Activated CD8-positive, alpha-beta T cell treated with anti-CD3 and anti-CD28 coated beads for 36 hours (primary cell): ENCODE results near the gene ZCCHC24. TPM values are rescaled to one million over a fixed set of nuclear protein-coding genes. Genes with fewer than 3 reads are reported as not detected.

Experiments used
- ATAC-seq: fragments of 200-7000 bp; cut with Tn5 transposase; one replicate; pipeline ENCODE4 v1.10.0; 2021; ENCODE audit warnings: mild to moderate bottlenecking, moderate library complexity
- CTCF ChIA-PET: fragments of 350-600 bp; sonication (Branson Sonifier 250); formaldehyde crosslinking; loops from one replicate; lab custom pipeline; 2021; ENCODE audit warnings: antibody characterized with exemption; lab: Charles Lee
- POLR2A ChIA-PET: fragments of 350-600 bp; sonication (Branson Sonifier 250); formaldehyde crosslinking; loops from one replicate; lab custom pipeline; 2021; ENCODE audit warnings: antibody characterized with exemption; lab: Charles Lee
- DNase-seq: peaks from one replicate; pipeline ENCODE4 v3.0.0-alpha.2; 2020
- H3K27ac Mint-ChIP-seq: one replicate; pipeline ENCODE4 v1.8.0; 2021; ENCODE audit warnings: mild to moderate bottlenecking, mixed read lengths
- H3K27me3 Mint-ChIP-seq: one replicate; pipeline ENCODE4 v1.8.0; 2021; ENCODE audit warnings: mixed read lengths
- H3K36me3 Mint-ChIP-seq: one replicate; pipeline ENCODE4 v1.8.0; 2021; ENCODE audit warnings: low read depth, mixed read lengths
- H3K4me1 Mint-ChIP-seq: one replicate; pipeline ENCODE4 v1.8.0; 2021; ENCODE audit warnings: low read depth, mixed read lengths
- H3K4me3 Mint-ChIP-seq: one replicate; pipeline ENCODE4 v1.8.0; 2021; ENCODE audit warnings: mild to moderate bottlenecking, moderate library complexity, mixed read lengths
- H3K9me3 Mint-ChIP-seq: one replicate; pipeline ENCODE4 v1.8.0; 2021; ENCODE audit warnings: mixed read lengths
- intact Hi-C: fragments of 100-400 bp; cut with micrococcal nuclease; formaldehyde crosslinking; loops from one replicate; pipeline ENCODE4 v1.10.0; 2022
- total RNA-seq, 2 experiments: library from RNA; stranded (reverse); gene quantifications; one replicate each; pipeline ENCODE4 v1.2.3, GENCODE V29; 2021
- TF ChIP-seq, protein P1 (sequence below): fragments of 200-600 bp; IDR thresholded peaks from one replicate; pipeline ENCODE4 v1.8.0; 2022; ENCODE audit warnings: antibody characterized with exemption, mild to moderate bottlenecking

The ZCCHC24 gene
- total RNA-seq, 2 experiments from 2014 or later = 1.0 to 1.7 TPM

GRCh38 chr10:79414714-79415113, 30.7 kb downstream of the ZCCHC24 start:
- Mint-ChIP-seq H3K4me1 (peaks cover 5% of the 10 kb centered on the region), H3K36me3 (no peaks in the 10 kb centered on the region), H3K9me3 (no peaks in the 10 kb centered on the region), H3K27me3 (no peaks in the 10 kb centered on the region), H3K27ac (no peak overlapping the region), H3K4me3 (no peak overlapping the region)
- CTCF ChIA-PET = no interaction called here
- no peak for ATAC-seq
- TF ChIP-seq, protein P1, sequence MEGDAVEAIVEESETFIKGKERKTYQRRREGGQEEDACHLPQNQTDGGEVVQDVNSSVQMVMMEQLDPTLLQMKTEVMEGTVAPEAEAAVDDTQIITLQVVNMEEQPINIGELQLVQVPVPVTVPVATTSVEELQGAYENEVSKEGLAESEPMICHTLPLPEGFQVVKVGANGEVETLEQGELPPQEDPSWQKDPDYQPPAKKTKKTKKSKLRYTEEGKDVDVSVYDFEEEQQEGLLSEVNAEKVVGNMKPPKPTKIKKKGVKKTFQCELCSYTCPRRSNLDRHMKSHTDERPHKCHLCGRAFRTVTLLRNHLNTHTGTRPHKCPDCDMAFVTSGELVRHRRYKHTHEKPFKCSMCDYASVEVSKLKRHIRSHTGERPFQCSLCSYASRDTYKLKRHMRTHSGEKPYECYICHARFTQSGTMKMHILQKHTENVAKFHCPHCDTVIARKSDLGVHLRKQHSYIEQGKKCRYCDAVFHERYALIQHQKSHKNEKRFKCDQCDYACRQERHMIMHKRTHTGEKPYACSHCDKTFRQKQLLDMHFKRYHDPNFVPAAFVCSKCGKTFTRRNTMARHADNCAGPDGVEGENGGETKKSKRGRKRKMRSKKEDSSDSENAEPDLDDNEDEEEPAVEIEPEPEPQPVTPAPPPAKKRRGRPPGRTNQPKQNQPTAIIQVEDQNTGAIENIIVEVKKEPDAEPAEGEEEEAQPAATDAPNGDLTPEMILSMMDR = no peak
- intact Hi-C loops = no loop called here
- POLR2A ChIA-PET = no interaction called here
- no peak for DNase-seq

GRCh38 chr10:79413196-79413595, 32.2 kb downstream of the ZCCHC24 start:
- intact Hi-C loops = no loop called here
- POLR2A ChIA-PET = interaction anchor here (1.0 kb wide), 1 partner anchor 42 kb away, joined by 3 read pairs; no protein-coding TSS in a partner anchor
- Mint-ChIP-seq H3K36me3 (no peaks in the 10 kb centered on the region), H3K27ac (no peak overlapping the region), H3K4me1 (peaks cover 5% of the 10 kb centered on the region), H3K27me3 (no peaks in the 10 kb centered on the region), H3K4me3 (no peak overlapping the region), H3K9me3 (no peaks in the 10 kb centered on the region)
- ATAC-seq = peak; percentile 82
- CTCF ChIA-PET = interaction anchor here (1.2 to 1.9 kb wide), 4 partner anchors 13 to 55 kb away, joined by 4 to 7 read pairs (median 5); no protein-coding TSS in a partner anchor
- TF ChIP-seq, protein P1 = no peak
- DNase-seq = peak; percentile 53

DNA sequence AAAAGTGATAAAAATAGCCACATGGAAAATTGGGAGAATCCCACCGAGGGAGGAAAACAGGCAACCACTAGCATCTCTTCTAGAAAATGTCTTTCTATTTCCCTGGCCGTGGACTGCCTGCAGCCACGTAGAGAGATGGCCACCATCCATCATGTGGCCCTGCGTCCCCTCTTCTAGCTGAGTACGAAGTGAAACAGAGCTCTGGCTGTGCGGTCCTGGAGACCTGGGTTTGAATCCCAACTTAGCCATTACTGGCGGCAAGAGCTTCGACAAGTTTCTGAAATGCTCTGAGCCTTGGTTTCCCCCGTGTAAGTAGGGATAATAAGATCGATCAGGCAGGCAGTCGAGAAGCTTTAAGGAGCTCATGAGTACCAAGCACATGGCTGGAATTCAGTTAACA, 32.9 kb downstream of the ZCCHC24 start:
- no peak overlapping the region for H3K4me3 Mint-ChIP-seq
- intact Hi-C loops = no loop called here
- no peaks in the 10 kb centered on the region for H3K27me3 Mint-ChIP-seq
- ChIA-PET POLR2A (interaction anchor here (1.0 kb wide), 1 partner anchor 42 kb away, joined by 3 read pairs; no protein-coding TSS in a partner anchor), CTCF (interaction anchor here (1.6 to 1.9 kb wide), 2 partner anchors 38 to 56 kb away, joined by 4 to 7 read pairs; no protein-coding TSS in a partner anchor)
- no peak for ATAC-seq
- TF ChIP-seq, protein P1 = no peak
- H3K36me3 Mint-ChIP-seq = no peaks in the 10 kb centered on the region
- no peaks in the 10 kb centered on the region for H3K9me3 Mint-ChIP-seq
- no peak for DNase-seq
- peaks cover 5% of the 10 kb centered on the region for H3K4me1 Mint-ChIP-seq
- no peak overlapping the region for H3K27ac Mint-ChIP-seq

- TF ChIP-seq, protein P1 = no peak
- Mint-ChIP-seq H3K27me3 (no peaks in the 10 kb centered on the region), H3K4me3 (no peak overlapping the region), H3K36me3 (no peaks in the 10 kb centered on the region), H3K27ac (no peak overlapping the region), H3K4me1 (peaks cover 5% of the 10 kb centered on the region), H3K9me3 (no peaks in the 10 kb centered on the region)
- ATAC-seq (no peak), DNase-seq (no peak)
- intact Hi-C loops = no loop called here
- ChIA-PET POLR2A (no interaction called here), CTCF (interaction anchor here (1.9 kb wide), 1 partner anchor 37 kb away, joined by 7 read pairs; no protein-coding TSS in a partner anchor)
These were observed 33.6 kb downstream of the ZCCHC24 start for GRCh38 chr10:79411546-79412495.
